Lower lobe of right lung (tissue), 2 donors: Measurements from ENCODE around the gene LTO1. TPM values are rescaled to one million over a fixed set of nuclear protein-coding genes. Genes with fewer than 3 reads are reported as not detected.

Experiments used
- ATAC-seq, 2 donors: fragments of 200-7000 bp; cut with Tn5 transposase; one replicate each; pipeline ENCODE4 v1.9.1; 2020 to 2022; ENCODE audit warnings: mild to moderate bottlenecking in 2 of 2, moderate library complexity in 2 of 2
- DNase-seq: peaks from one replicate; pipeline ENCODE4 v3.0.0-alpha.2; 2020
- H3K27ac ChIP-seq: fragments of 200-600 bp; one replicate; pipeline ENCODE4 v1.8.0; 2022
- H3K27me3 ChIP-seq: fragments of 200-600 bp; one replicate; pipeline ENCODE4 v1.8.0; 2022; ENCODE audit warnings: low read depth
- H3K36me3 ChIP-seq: fragments of 200-600 bp; one replicate; pipeline ENCODE4 v1.8.0; 2022; ENCODE audit warnings: mild to moderate bottlenecking
- H3K4me1 ChIP-seq: fragments of 200-600 bp; one replicate; pipeline ENCODE4 v1.8.0; 2022
- H3K4me3 ChIP-seq: fragments of 200-600 bp; one replicate; pipeline ENCODE4 v1.8.0; 2022; ENCODE audit warnings: mild to moderate bottlenecking
- H3K9me3 ChIP-seq: fragments of 200-600 bp; one replicate; pipeline ENCODE4 v1.8.0; 2022
- CTCF ChIP-seq: fragments of 200-600 bp; IDR thresholded peaks from one replicate; pipeline ENCODE4 v1.8.0; 2022; ENCODE audit warnings: antibody characterized with exemption, mild to moderate bottlenecking
- intact Hi-C: fragments of 100-400 bp; cut with DNase I; formaldehyde crosslinking; loops from one replicate; pipeline ENCODE4 v1.11.0; 2022
- total RNA-seq: library from RNA; stranded (reverse); fragmentation: NEBNext Ultra II Directional; extraction: Animal tissue kit (Norgen Biotek cat#: 25700); gene quantifications from one replicate; pipeline ENCODE4 v1.2.1, GENCODE V29; 2021
- donor health status: DM: no; HTN: yes; CAD: no; lungs with severe emphysema.

The LTO1 gene
- total RNA-seq, 1 donor from 2014 or later = 23.7 TPM

GRCh38 chr11:69637198-69637940 is 37.8 kb downstream of the LTO1 start:
- DNase-seq = no peak
- intact Hi-C loops = no loop called here
- H3K9me3 ChIP-seq = no peaks in the 10 kb centered on the region

DNA sequence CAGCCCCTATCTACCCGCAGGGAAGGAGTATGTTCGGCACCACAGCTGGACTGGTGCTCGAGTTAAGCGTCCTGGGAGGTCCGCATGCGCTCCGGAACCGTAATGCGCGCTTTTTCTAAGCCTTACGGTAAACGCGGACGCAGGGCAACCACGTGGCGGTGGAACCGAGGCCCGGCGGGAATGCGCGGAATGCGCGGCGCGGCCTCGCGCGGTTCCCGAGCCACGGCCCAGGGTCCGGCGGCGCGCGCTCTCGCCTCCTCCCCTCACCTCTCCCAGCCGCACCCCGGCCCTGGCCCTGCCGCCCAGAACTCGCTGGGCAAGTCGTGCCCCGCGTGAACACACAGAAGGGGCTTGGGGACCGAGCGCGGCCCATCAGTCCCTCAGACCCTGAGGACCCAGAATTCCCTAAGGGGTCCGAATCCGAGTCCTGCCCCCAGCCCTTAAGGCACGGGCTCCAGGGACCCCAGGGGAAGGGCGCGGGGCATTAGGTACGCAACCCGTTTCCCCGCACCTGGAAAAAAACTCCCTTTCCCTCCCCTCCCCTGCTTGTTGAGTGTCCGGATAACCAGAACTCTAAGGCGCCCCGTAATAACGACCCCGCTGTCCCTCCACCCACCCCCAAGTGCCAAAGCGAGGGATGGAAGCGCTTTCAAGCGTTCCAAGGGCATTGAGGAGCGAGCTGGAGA is 38.5 kb downstream of the LTO1 start:
- intact Hi-C loops = no loop called here
- Histone ChIP-seq H3K36me3 (no peaks in the 10 kb centered on the region), H3K9me3 (no peaks in the 10 kb centered on the region), H3K27ac (peak overlapping the region; percentile 81), H3K4me3 (peak overlapping the region; percentile 80), H3K27me3 (peaks cover 44% of the 10 kb centered on the region), H3K4me1 (peaks cover 52% of the 10 kb centered on the region)
- no peak for TF ChIP-seq CTCF
- peak; percentile 74 for ATAC-seq
- peak; percentile 80 for DNase-seq

More at GRCh38 chr11:69637198-69637940, 37.8 kb downstream of the LTO1 start:
- Histone ChIP-seq H3K4me3 (peak overlapping the region; percentile 80), H3K4me1 (peaks cover 52% of the 10 kb centered on the region), H3K36me3 (no peaks in the 10 kb centered on the region), H3K27ac (peak overlapping the region; percentile 81), H3K27me3 (peaks cover 44% of the 10 kb centered on the region)
- TF ChIP-seq CTCF = no peak
- no peak for ATAC-seq

GRCh38 chr11:69635804-69636511 is 39.2 kb downstream of the LTO1 start:
- H3K9me3 ChIP-seq = no peaks in the 10 kb centered on the region
- TF ChIP-seq CTCF = no peak
- no peak overlapping the region for H3K27ac ChIP-seq
- H3K27me3 ChIP-seq = peaks cover 41% of the 10 kb centered on the region
- H3K36me3 ChIP-seq = no peaks in the 10 kb centered on the region
- H3K4me1 ChIP-seq = peaks cover 52% of the 10 kb centered on the region
- DNase-seq = no peak
- intact Hi-C loops = no loop called here
- peak in 1 of 2 donors; percentile 0 for ATAC-seq
- H3K4me3 ChIP-seq = peak overlapping the region; percentile 80

- Histone ChIP-seq H3K4me3 (no peak overlapping the region), H3K36me3 (no peaks in the 10 kb centered on the region), H3K4me1 (peaks cover 45% of the 10 kb centered on the region), H3K9me3 (peaks cover under 1% of the 10 kb centered on the region), H3K27me3 (peaks cover 38% of the 10 kb centered on the region), H3K27ac (no peak overlapping the region)
- DNase-seq = no peak
- ATAC-seq = no peak
- no peak for TF ChIP-seq CTCF
- intact Hi-C loops = no loop called here
These were observed 40.0 kb downstream of the LTO1 start for GRCh38 chr11:69635195-69635594.

DNA sequence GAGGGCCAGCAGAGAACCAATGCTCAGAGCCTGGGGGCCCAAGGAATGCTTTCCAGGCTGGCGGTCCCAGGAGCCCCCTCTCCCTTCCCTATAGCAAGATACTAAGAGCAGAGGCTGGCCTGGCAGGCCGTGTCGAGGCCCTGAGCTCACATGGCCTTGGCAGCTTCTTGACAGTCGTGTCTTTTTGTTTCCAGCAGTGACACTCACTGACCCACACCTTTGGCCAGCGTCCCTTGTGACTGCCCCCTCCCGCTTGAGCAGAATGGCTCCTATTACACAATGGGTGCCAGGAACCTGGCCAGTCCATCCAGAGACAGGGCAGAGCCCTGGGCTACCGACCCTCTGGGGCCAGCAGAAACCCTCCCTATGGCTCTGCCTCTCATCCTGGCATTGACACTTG is 40.6 kb downstream of the LTO1 start:
- no peak for TF ChIP-seq CTCF
- H3K27ac ChIP-seq = no peak overlapping the region
- no peak overlapping the region for H3K4me3 ChIP-seq
- H3K27me3 ChIP-seq = peaks cover 32% of the 10 kb centered on the region
- peaks cover 4% of the 10 kb centered on the region for H3K9me3 ChIP-seq
- no peaks in the 10 kb centered on the region for H3K36me3 ChIP-seq
- peaks cover 39% of the 10 kb centered on the region for H3K4me1 ChIP-seq
- DNase-seq (no peak), ATAC-seq (no peak)
- intact Hi-C loops = no loop called here
